Measurements from ENCODE around the gene COL4A2.

DNA sequence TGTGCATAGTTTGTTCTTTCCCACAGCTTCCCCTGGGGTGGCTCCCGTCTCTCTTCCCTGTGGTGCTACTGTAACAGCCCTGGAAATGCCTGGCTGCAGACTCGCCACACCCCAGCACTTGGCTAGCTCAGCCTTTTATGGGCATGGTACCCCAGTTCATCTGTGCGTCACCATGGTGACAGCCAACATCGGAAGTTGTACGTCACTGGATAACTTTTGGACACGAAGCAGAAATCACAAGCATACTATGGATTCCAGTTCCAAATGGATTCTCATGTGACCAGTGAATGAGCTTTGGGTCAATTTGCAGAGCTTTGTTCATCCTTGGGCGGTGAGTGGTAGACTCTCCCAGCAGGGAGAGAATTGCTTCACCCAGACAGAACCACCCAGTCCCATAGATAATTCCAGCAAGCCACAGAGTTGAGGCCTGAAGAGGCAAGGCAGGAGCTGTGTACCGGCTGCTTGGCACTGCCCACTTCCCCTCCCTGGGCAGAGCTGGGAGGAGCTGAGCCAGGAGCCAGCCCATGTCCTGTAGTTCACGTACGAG, 54.4 kb downstream of the COL4A2 start:
- TF ChIP-seq, protein P1, sequence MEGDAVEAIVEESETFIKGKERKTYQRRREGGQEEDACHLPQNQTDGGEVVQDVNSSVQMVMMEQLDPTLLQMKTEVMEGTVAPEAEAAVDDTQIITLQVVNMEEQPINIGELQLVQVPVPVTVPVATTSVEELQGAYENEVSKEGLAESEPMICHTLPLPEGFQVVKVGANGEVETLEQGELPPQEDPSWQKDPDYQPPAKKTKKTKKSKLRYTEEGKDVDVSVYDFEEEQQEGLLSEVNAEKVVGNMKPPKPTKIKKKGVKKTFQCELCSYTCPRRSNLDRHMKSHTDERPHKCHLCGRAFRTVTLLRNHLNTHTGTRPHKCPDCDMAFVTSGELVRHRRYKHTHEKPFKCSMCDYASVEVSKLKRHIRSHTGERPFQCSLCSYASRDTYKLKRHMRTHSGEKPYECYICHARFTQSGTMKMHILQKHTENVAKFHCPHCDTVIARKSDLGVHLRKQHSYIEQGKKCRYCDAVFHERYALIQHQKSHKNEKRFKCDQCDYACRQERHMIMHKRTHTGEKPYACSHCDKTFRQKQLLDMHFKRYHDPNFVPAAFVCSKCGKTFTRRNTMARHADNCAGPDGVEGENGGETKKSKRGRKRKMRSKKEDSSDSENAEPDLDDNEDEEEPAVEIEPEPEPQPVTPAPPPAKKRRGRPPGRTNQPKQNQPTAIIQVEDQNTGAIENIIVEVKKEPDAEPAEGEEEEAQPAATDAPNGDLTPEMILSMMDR (conservative IDR thresholded peaks at IDR 0.05; ENCODE audit: low read depth, low read length): no peak
- TF ChIP-seq EZH2 (IDR thresholded peaks at IDR 0.05; ENCODE audit: low read length, unreplicated experiment): no peak
